Liver (tissue), 9 donors: Measurements from ENCODE around the gene BCL3. TPM values are rescaled to one million over a fixed set of nuclear protein-coding genes. Genes with fewer than 3 reads are reported as not detected.

Source experiments
- DNase-seq: peaks from one replicate; pipeline ENCODE4 v3.0.0-alpha.2; 2017; ENCODE audit warnings: low spot score
- H3K27ac ChIP-seq, 2 donors: one replicate each; pipeline ENCODE4 v1.7.0; 2013; ENCODE audit warnings: inconsistent platforms in 2 of 2, low read length in 2 of 2, control low read depth in 1 of 2, low read depth in 1 of 2, mild to moderate bottlenecking in 1 of 2
- H3K27me3 ChIP-seq, 4 donors: one replicate each; pipeline versions ENCODE4 v1.6.1 to v1.7.0; 2013; ENCODE audit warnings: low read length in 3 of 4, inconsistent platforms in 1 of 4, mild to moderate bottlenecking in 1 of 4, moderate library complexity in 1 of 4; ENCODE audit not compliant: control insufficient read depth in 4 of 4, insufficient read depth in 4 of 4
- H3K36me3 ChIP-seq, 4 donors: one replicate each; pipeline versions ENCODE4 v1.6.1 to v1.7.0; 2013; ENCODE audit warnings: low read length in 3 of 4, mild to moderate bottlenecking in 3 of 4, low read depth in 1 of 4, moderate library complexity in 1 of 4; ENCODE audit not compliant: control insufficient read depth in 4 of 4, insufficient read depth in 3 of 4
- H3K4me1 ChIP-seq, 4 donors: one replicate each; pipeline versions ENCODE4 v1.6.1 to v1.7.0; 2013; ENCODE audit warnings: low read length in 3 of 4, mild to moderate bottlenecking in 3 of 4, moderate library complexity in 1 of 4; ENCODE audit not compliant: control insufficient read depth in 4 of 4, insufficient read depth in 4 of 4
- H3K4me3 ChIP-seq, 3 donors: one replicate each; pipeline versions ENCODE4 v1.6.1 to v1.7.0; 2013; ENCODE audit warnings: low read length in 3 of 3, control low read depth in 1 of 3, low read depth in 1 of 3, mild to moderate bottlenecking in 1 of 3
- H3K9ac ChIP-seq, 2 donors: one replicate each; pipeline ENCODE4 v1.7.0; 2013; ENCODE audit warnings: low read length in 2 of 2, mild to moderate bottlenecking in 2 of 2, moderate library complexity in 2 of 2, control low read depth in 1 of 2, low read depth in 1 of 2
- H3K9me3 ChIP-seq, 4 donors: one replicate each; pipeline versions ENCODE4 v1.6.1 to v1.7.0; 2013; ENCODE audit warnings: low read length in 3 of 4; ENCODE audit not compliant: control insufficient read depth in 4 of 4
- ATF3 ChIP-seq: IDR thresholded peaks from 2 replicates; pipeline ENCODE4 v1.6.1; 2016; ENCODE audit warnings: antibody characterized with exemption
- CTCF ChIP-seq: fragments of 150-350 bp; IDR thresholded peaks from 2 replicates; pipeline ENCODE4 v1.5.1; 2017; ENCODE audit warnings: improper control_type of control experiment, low read depth, low read length; ENCODE audit not compliant: missing input control
- EGR1 ChIP-seq, 2 donors: IDR thresholded peaks; 2 replicates each; pipeline ENCODE4 v1.6.1; 2016 to 2018; ENCODE audit warnings: antibody characterized with exemption in 2 of 2, low read depth in 2 of 2
- FOXA1 ChIP-seq: IDR thresholded peaks from 2 replicates; pipeline ENCODE4 v1.6.1; 2016; ENCODE audit warnings: antibody characterized with exemption
- FOXA2 ChIP-seq: IDR thresholded peaks from 2 replicates; pipeline ENCODE4 v1.6.1; 2016; ENCODE audit warnings: antibody characterized with exemption
- GABPA ChIP-seq, 2 donors: IDR thresholded peaks in 1 of 2; conservative IDR thresholded peaks in 1 of 2; 2 replicates each; pipeline ENCODE4 v1.6.1; 2016; ENCODE audit warnings: antibody characterized with exemption in 2 of 2, mild to moderate bottlenecking in 1 of 2, moderate library complexity in 1 of 2
- HNF4A ChIP-seq, 2 donors: conservative IDR thresholded peaks; 2 replicates each; pipeline ENCODE4 v1.6.1; 2016; ENCODE audit warnings: antibody characterized with exemption in 2 of 2, mild to moderate bottlenecking in 2 of 2
- HNF4G ChIP-seq: IDR thresholded peaks from 2 replicates; pipeline ENCODE4 v1.6.1; 2016; ENCODE audit warnings: antibody characterized with exemption
- JUND ChIP-seq, 2 donors: IDR thresholded peaks; 2 replicates each; pipeline ENCODE4 v1.6.1; 2016; ENCODE audit warnings: antibody characterized with exemption in 2 of 2
- MAX ChIP-seq: IDR thresholded peaks from 2 replicates; pipeline ENCODE4 v1.6.1; 2016; ENCODE audit warnings: antibody characterized with exemption
- NR2F2 ChIP-seq: IDR thresholded peaks from 2 replicates; pipeline ENCODE4 v1.6.1; 2016; ENCODE audit warnings: antibody characterized with exemption
- RAD21 ChIP-seq, 2 donors: IDR thresholded peaks; 2 replicates each; pipeline ENCODE4 v1.6.1; 2016; ENCODE audit warnings: antibody characterized with exemption in 2 of 2, mild to moderate bottlenecking in 2 of 2
- REST ChIP-seq: IDR thresholded peaks from 2 replicates; pipeline ENCODE4 v1.6.1; 2016; ENCODE audit warnings: antibody characterized with exemption, mild to moderate bottlenecking
- RXRA ChIP-seq, 2 donors: IDR thresholded peaks; 2 replicates each; pipeline ENCODE4 v1.6.1; 2017 to 2018; ENCODE audit warnings: antibody characterized with exemption in 2 of 2, mild to moderate bottlenecking in 1 of 2
- SP1 ChIP-seq: IDR thresholded peaks from 2 replicates; pipeline ENCODE4 v1.6.1; 2018; ENCODE audit warnings: antibody characterized with exemption, mild to moderate bottlenecking
- TAF1 ChIP-seq: conservative IDR thresholded peaks from 2 replicates; pipeline ENCODE4 v1.6.1; 2016; ENCODE audit warnings: antibody characterized with exemption, mild to moderate bottlenecking
- YY1 ChIP-seq: IDR thresholded peaks from 2 replicates; pipeline ENCODE4 v1.6.1; 2016; ENCODE audit warnings: antibody characterized with exemption, mild to moderate bottlenecking
- ZBTB33 ChIP-seq: IDR thresholded peaks from 2 replicates; pipeline ENCODE4 v1.6.1; 2016; ENCODE audit warnings: antibody characterized with exemption
- WGBS: extraction: QIAGEN DNeasy Blood & Tissue Kit; methylation state at CpG from one replicate; pipeline ENCODE4 v1.1.7; 2013; 5-methylcytosine and 5-hydroxymethylcytosine counted together
- polyA plus RNA-seq, 2 donors: library from polyadenylated mRNA; stranded (reverse) in 1 of 2; unstranded in 1 of 2; fragments of 200-250 nt in 1 of 2; fragments of >200 nt in 1 of 2; fragmentation: Nextera tagmentation in 1 of 2; extraction: Ambion mirVana in 1 of 2; gene quantifications; one replicate each; pipeline versions ENCODE4 v1.2.1 to v1.2.3, GENCODE V29; 2013 to 2015
- total RNA-seq, 2 donors: library from RNA; depleted of rRNA; stranded (reverse); fragments of >200 nt; gene quantifications; one replicate each; pipeline ENCODE4 v1.2.3, GENCODE V29; 2014
- donor health status: healthy.
- donor health status: healthy.
- donor health status: healthy.
- donor health status: healthy.
- donor health status: healthy.

The BCL3 gene
- total and polyA plus RNA-seq, 4 donors: 4.5 to 63.6 (median 19.7) TPM

GRCh38 chr19:44783545-44783944 is 35.0 kb downstream of the BCL3 start (continued):
- no peak for TF ChIP-seq HNF4A (conservative IDR thresholded peaks at IDR 0.05)
- TF ChIP-seq HNF4G: no peak
- no peak for TF ChIP-seq SP1
- TF ChIP-seq NR2F2: no peak
- TF ChIP-seq ATF3: no peak

- Histone ChIP-seq H3K4me3 (no peak overlapping the region), H3K27me3 (no peaks in the 10 kb centered on the region), H3K9me3 (no peaks in the 10 kb centered on the region), H3K9ac (no peak overlapping the region), H3K36me3 (peaks cover 2 to 23% (median 9%) of the 10 kb centered on the region in 4 donors), H3K4me1 (peaks cover 0 to 7% (median 1%) of the 10 kb centered on the region in 4 donors), H3K27ac (no peak overlapping the region)
- WGBS: 76% methylated on average over 3 of the region's 3 CpGs
- no peak for DNase-seq
- TF ChIP-seq TAF1 (no peak), FOXA2 (no peak), YY1 (no peak), REST (no peak), SP1 (no peak), HNF4G (no peak)
Observed at GRCh38 chr19:44785271-44785670, 36.8 kb downstream of the BCL3 start.

GRCh38 chr19:44785993-44786392 is 37.5 kb downstream of the BCL3 start:
- H3K27me3 ChIP-seq: no peaks in the 10 kb centered on the region
- DNase-seq: no peak
- H3K4me3 ChIP-seq: no peak overlapping the region
- H3K4me1 ChIP-seq: peaks cover 0 to 7% (median 1%) of the 10 kb centered on the region in 4 donors
- 93% methylated on average over 15 of the region's 15 CpGs for WGBS
- no peak overlapping the region for H3K9ac ChIP-seq
- no peak overlapping the region for H3K27ac ChIP-seq
- no peaks in the 10 kb centered on the region for H3K9me3 ChIP-seq
- peaks cover 2 to 23% (median 8%) of the 10 kb centered on the region in 4 donors for H3K36me3 ChIP-seq
- TF ChIP-seq MAX (no peak), FOXA2 (no peak), REST (no peak), ATF3 (no peak), GABPA (IDR thresholded peaks at IDR 0.05 in 1 of 2, conservative IDR thresholded peaks at IDR 0.05 in 1 of 2) (no peak), FOXA1 (no peak), SP1 (no peak), YY1 (no peak), RAD21 (IDR thresholded peaks at IDR 0.05) (no peak), NR2F2 (no peak), JUND (IDR thresholded peaks at IDR 0.05) (no peak), ZBTB33 (no peak), RXRA (IDR thresholded peaks at IDR 0.05) (no peak), CTCF (no peak), EGR1 (IDR thresholded peaks at IDR 0.05; ENCODE audit: low read depth in 2 of 2) (no peak), HNF4G (no peak)
